HG03097 (cell line): ENCODE measurements around the gene THSD4.

ENCODE experiments used
- ATAC-seq: cut with Tn5 transposase; IDR thresholded peaks from one replicate; pipeline ENCODE4 v1.9.1; 2021; ENCODE audit not compliant: unreplicated experiment, low FRiP score

The THSD4 gene

GRCh38 chr15:71822890-71823630 is 707.8 kb downstream of the THSD4 start:
- no peak for ATAC-seq

GRCh38 chr15:71823801-71824200 is 708.5 kb downstream of the THSD4 start:
- no peak for ATAC-seq

GRCh38 chr15:71825021-71825730 is 709.9 kb downstream of the THSD4 start:
- no peak for ATAC-seq

- no peak for ATAC-seq
These were observed 710.9 kb downstream of the THSD4 start for GRCh38 chr15:71826196-71826595.

- no peak for ATAC-seq
These were observed 715.7 kb downstream of the THSD4 start for GRCh38 chr15:71830981-71831380.
